HEK293 (cell line): Measurements from ENCODE around the gene MN1.
"Not testable (repeated sequence)": the region's sequence is repeated elsewhere in the genome, so short reads cannot be mapped to it uniquely, and the experiment has no call there.

Source experiments
- ZNF175 ChIP-seq: fragments of 450-650 bp; formaldehyde crosslinking; IDR thresholded peaks from 2 replicates; pipeline ENCODE4 v1.5.1; 2016; ENCODE audit warnings: missing biosample characterization, missing genetic modification characterization
- ZNF426 ChIP-seq: fragments of 450-650 bp; formaldehyde crosslinking; IDR thresholded peaks from 2 replicates; pipeline ENCODE4 v1.5.1; 2017; ENCODE audit warnings: missing biosample characterization, missing genetic modification characterization, mild to moderate bottlenecking, inconsistent platforms, moderate library complexity

DNA sequence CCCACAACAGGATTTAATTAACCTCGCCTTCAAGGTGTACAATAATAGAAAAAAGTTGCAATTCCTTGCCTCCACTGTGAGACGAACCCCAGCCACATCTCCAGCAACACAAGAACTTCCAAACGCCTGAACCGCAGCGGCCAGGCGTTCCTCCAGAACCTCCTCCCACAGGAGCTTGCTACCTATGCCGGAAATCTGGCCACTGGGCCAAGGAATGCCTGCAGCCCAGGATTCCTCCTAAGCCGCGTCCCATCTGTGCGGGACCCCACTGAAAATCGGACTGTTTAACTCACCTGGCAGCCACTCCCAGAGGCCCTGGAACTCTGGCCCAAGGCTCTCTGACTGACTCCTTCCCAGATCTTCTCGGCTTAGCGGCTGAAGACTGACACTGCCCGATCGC is 57.5 kb downstream of the MN1 start:
- TF ChIP-seq ZNF426, ZNF175 (tag by site-specific recombination): not testable (repeated sequence)
